DND-41 (cell line): ENCODE measurements around the gene FOXF2.

ENCODE experiments used
- ATAC-seq: fragments of 200-7000 bp; cut with Tn5 transposase; 3 replicates; pipeline ENCODE4 v1.9.1; 2021; ENCODE audit warnings: low read depth; ENCODE audit not compliant: insufficient read depth
- DNase-seq: peaks from one replicate; pipeline ENCODE4 v3.0.0-alpha.2; 2020
- H2AFZ ChIP-seq: 2 replicates; pipeline ENCODE4 v1.6.0; 2012; ENCODE audit warnings: low read depth, low read length
- H3K27ac ChIP-seq: 2 replicates; pipeline ENCODE4 v1.5.1; 2012; ENCODE audit warnings: low read length, inconsistent platforms
- H3K27me3 ChIP-seq: fragments of 200-600 bp; sonication (generic); 2 replicates; pipeline ENCODE4 v1.6.0; 2012; ENCODE audit warnings: low read length, mild to moderate bottlenecking, inconsistent platforms; ENCODE audit not compliant: insufficient read depth, poor library complexity
- H3K36me3 ChIP-seq: 2 replicates; pipeline ENCODE4 v1.5.1; 2012; ENCODE audit warnings: low read length, inconsistent platforms; ENCODE audit not compliant: insufficient read depth
- H3K4me1 ChIP-seq: 2 replicates; pipeline ENCODE4 v1.5.1; 2012; ENCODE audit warnings: mild to moderate bottlenecking, low read length; ENCODE audit not compliant: insufficient read depth
- H3K4me2 ChIP-seq: 2 replicates; pipeline ENCODE4 v1.6.0; 2012; ENCODE audit warnings: mild to moderate bottlenecking, moderate library complexity, low read length, inconsistent platforms; ENCODE audit not compliant: insufficient read depth
- H3K4me3 ChIP-seq, 2 experiments: fragments of 200-600 bp in 1 of 2; shearing (Covaris generic) in 1 of 2; 2 replicates each; pipeline ENCODE4 v1.5.1; 2012 to 2016; ENCODE audit warnings: inconsistent platforms in 2 of 2, low read length in 2 of 2, mild to moderate bottlenecking in 2 of 2, low read depth in 1 of 2, moderate library complexity in 1 of 2
- H3K79me2 ChIP-seq: 2 replicates; pipeline ENCODE4 v1.6.0; 2012; ENCODE audit warnings: low read length, inconsistent platforms; ENCODE audit not compliant: insufficient read depth
- H3K9ac ChIP-seq: 2 replicates; pipeline ENCODE4 v1.6.0; 2012; ENCODE audit warnings: low read depth, mild to moderate bottlenecking, inconsistent platforms, low read length, moderate library complexity
- H3K9me3 ChIP-seq: 2 replicates; pipeline ENCODE4 v1.5.1; 2012; ENCODE audit warnings: low read length, moderate library complexity, mild to moderate bottlenecking, inconsistent platforms; ENCODE audit not compliant: insufficient read depth, severe bottlenecking
- H4K20me1 ChIP-seq: 2 replicates; pipeline ENCODE4 v1.6.0; 2012; ENCODE audit warnings: low read length; ENCODE audit not compliant: insufficient read depth
- CTCF ChIP-seq: IDR thresholded peaks from 2 replicates; pipeline ENCODE4 v1.5.1; 2012; ENCODE audit warnings: borderline replicate concordance, low read length, moderate library complexity, mild to moderate bottlenecking; ENCODE audit not compliant: poor library complexity, severe bottlenecking; ENCODE audit errors: extremely low read depth
- EZH2 ChIP-seq: IDR thresholded peaks from 3 replicates; pipeline ENCODE4 v1.6.1; 2012; ENCODE audit warnings: borderline replicate concordance, low read depth, mild to moderate bottlenecking, moderate library complexity, low read length, inconsistent platforms; ENCODE audit not compliant: severe bottlenecking

FOXF2 gene

GRCh38 chr6:1393641-1394283 is 4.4 kb downstream of the FOXF2 start:
- no peaks in the 10 kb centered on the region for H3K36me3 ChIP-seq
- no peak overlapping the region for H3K27ac ChIP-seq
- no peak overlapping the region for H3K4me2 ChIP-seq
- H3K27me3 ChIP-seq, result peaks cover 22% of the 10 kb centered on the region
- 0 out of 2 replicates have a peak, but pooled peaks cover 2% of the 10 kb centered on the region for H3K4me1 ChIP-seq
- TF ChIP-seq CTCF (no peak), EZH2 (no peak)
- DNase-seq, result no peak
- no peak overlapping the region for H3K9ac ChIP-seq
- no peak overlapping the region for H2AFZ ChIP-seq
- no peaks in the 10 kb centered on the region for H3K9me3 ChIP-seq
- H3K4me3 ChIP-seq, result no peak overlapping the region
- H4K20me1 ChIP-seq, result no peaks in the 10 kb centered on the region
- no peak for ATAC-seq
- H3K79me2 ChIP-seq, result no peaks in the 10 kb centered on the region

GRCh38 chr6:1394514-1395463 is 5.4 kb downstream of the FOXF2 start:
- TF ChIP-seq CTCF (no peak), EZH2 (no peak)
- Histone ChIP-seq H3K9ac (no peak overlapping the region), H4K20me1 (no peaks in the 10 kb centered on the region), H2AFZ (no peak overlapping the region), H3K4me2 (no peak overlapping the region), H3K4me3 (no peak overlapping the region), H3K9me3 (no peaks in the 10 kb centered on the region), H3K36me3 (no peaks in the 10 kb centered on the region), H3K79me2 (no peaks in the 10 kb centered on the region), H3K27me3 (peaks cover 27% of the 10 kb centered on the region), H3K27ac (no peak overlapping the region), H3K4me1 (0 out of 2 replicates have a peak, but pooled peaks cover 2% of the 10 kb centered on the region)
- DNase-seq, result no peak
- ATAC-seq, result no peak

GRCh38 chr6:1395506-1395905 is 6.1 kb downstream of the FOXF2 start:
- Histone ChIP-seq H2AFZ (no peak overlapping the region), H3K27ac (no peak overlapping the region), H3K27me3 (peaks cover 27% of the 10 kb centered on the region)

More at GRCh38 chr6:1395506-1395905, 6.1 kb downstream of the FOXF2 start:
- Histone ChIP-seq H3K4me1 (0 out of 2 replicates have a peak, but pooled peaks cover 2% of the 10 kb centered on the region), H3K9me3 (no peaks in the 10 kb centered on the region), H4K20me1 (no peaks in the 10 kb centered on the region), H3K4me3 (no peak overlapping the region), H3K79me2 (no peaks in the 10 kb centered on the region), H3K36me3 (no peaks in the 10 kb centered on the region), H3K9ac (no peak overlapping the region), H3K4me2 (no peak overlapping the region)
- ATAC-seq, result no peak
- no peak for DNase-seq
- TF ChIP-seq EZH2 (no peak), CTCF (no peak)
